M059J (cell line): ENCODE results near the gene KRTAP10-9. TPM values are rescaled to one million over a fixed set of nuclear protein-coding genes. Genes with fewer than 3 reads are reported as not detected.
"Not testable (repeated sequence)": the region's sequence is repeated elsewhere in the genome, so short reads cannot be mapped to it uniquely, and the experiment has no call there.

Experiments used
- DNase-seq: peaks from one replicate; pipeline ENCODE4 v3.0.0-alpha.2; 2012; ENCODE audit warnings: low read depth
- total RNA-seq: library from RNA; depleted of rRNA; stranded (reverse); fragments of >200 nt; shearing (Covaris generic); gene quantifications from 2 replicates; pipeline ENCODE4 v1.2.3, GENCODE V29; 2014

Gene KRTAP10-9
- total RNA-seq, 1 experiment from 2014 or later: not detected

GRCh38 chr21:44638506-44639330 lies 11.8 kb downstream of the KRTAP10-9 start:
- DNase-seq: not testable (repeated sequence)

GRCh38 chr21:44639331-44639655 lies 12.4 kb downstream of the KRTAP10-9 start:
- DNase-seq: no peak

GRCh38 chr21:44640761-44641160 lies 13.9 kb downstream of the KRTAP10-9 start:
- DNase-seq: no peak

DNA sequence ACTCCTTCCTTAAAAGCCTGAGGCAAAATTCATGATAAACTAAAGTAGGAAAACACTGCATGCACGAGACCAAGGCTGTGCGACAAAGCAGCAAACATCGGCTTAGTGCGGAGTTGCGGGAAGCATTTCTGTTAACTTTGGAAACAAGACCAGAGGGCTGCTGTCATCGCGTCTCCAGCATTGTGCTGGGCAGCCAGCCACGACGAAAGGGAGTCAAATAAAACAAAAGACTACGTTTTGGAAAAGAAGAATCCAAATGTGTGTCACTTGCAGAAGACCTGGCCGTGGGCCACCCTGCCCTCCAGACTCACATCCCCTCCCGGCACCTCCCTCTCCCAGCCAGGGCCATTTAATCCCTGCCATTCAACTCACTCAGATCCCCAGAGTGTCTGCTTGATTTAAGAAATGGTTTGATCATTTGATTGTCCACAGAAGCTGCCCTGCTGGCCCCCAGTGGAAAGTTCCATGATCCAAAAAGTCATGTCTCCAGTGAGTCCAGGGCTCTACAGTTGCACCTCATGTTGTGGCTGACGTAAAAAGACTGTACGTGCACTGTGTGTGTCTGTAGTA lies 16.9 kb downstream of the KRTAP10-9 start:
- no peak for DNase-seq

- DNase-seq: no peak
These were observed 18.0 kb downstream of the KRTAP10-9 start for GRCh38 chr21:44644878-44645277.

GRCh38 chr21:44646366-44647221 lies 19.7 kb downstream of the KRTAP10-9 start, which contains the start of gene KRTAP10-11:
Gene KRTAP10-11 (plus strand): TSS chr21:44646414. CDS start chr21:44646459, 45 bp downstream.
- not testable (repeated sequence) for DNase-seq

GRCh38 chr21:44647222-44647552 lies 20.3 kb downstream of the KRTAP10-9 start:
- no peak for DNase-seq

- DNase-seq: no peak
These were observed 21.8 kb downstream of the KRTAP10-9 start for GRCh38 chr21:44648557-44649311.

DNA sequence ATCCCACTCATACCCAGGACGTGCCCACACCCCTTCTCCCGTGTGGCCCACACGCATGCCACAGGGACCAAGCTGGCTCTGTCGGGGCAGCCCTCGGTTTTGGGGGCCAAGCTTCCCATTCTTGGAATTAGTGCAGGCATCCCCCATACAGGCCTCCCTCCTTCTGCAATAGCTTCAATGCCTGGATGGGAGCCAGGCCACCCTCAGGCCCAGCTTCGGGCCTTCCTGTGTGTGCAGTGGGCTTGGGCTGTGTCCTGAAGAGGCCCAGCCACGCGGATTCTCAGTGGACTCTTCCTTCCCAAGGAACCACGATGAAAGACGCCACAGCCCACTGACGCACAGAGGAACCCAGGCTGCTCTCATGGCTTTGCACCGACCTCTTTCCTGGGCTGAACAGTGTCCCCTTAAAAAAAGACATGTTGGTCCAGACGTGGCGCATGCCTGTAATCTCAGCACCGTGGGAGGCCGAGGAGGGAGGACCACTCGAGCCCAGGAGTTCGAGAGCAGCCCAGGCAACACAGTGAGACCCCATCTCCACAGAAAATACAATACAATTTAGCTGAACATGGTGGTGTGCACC lies 22.7 kb downstream of the KRTAP10-9 start:
- no peak for DNase-seq

DNA sequence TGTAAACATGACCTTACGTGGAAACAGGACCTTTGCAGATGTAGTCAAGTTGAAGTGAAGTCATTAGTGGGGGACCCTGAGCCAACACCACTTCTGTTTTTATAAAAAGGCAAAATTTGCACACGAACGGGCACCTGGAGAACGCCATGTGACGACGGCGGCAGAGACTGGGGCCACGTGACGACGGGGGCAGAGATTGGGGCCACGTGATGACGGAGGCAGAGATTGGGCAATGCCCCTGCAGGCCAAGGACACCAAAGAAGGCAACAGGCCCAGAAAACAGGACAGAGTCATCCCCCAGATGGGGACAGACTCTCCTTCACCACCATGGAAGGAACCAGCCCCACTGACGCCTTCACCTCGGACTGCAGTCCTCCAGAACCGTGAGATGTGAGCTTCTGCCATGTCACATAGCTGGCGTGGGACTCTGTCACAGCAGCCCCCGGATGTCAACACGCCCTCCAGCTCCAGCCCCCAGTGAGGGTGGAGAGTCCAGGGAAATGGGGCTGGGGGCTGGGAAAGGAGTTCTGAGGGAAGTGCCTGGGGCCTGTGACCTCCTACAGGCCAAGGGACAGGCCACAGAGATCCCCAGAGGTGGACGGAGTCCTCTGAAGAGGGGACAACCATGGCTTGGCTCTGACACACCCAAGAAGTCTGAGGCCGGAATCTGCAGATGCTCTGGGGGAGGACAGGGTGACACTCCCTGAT lies 23.5 kb downstream of the KRTAP10-9 start:
- no peak for DNase-seq

DNA sequence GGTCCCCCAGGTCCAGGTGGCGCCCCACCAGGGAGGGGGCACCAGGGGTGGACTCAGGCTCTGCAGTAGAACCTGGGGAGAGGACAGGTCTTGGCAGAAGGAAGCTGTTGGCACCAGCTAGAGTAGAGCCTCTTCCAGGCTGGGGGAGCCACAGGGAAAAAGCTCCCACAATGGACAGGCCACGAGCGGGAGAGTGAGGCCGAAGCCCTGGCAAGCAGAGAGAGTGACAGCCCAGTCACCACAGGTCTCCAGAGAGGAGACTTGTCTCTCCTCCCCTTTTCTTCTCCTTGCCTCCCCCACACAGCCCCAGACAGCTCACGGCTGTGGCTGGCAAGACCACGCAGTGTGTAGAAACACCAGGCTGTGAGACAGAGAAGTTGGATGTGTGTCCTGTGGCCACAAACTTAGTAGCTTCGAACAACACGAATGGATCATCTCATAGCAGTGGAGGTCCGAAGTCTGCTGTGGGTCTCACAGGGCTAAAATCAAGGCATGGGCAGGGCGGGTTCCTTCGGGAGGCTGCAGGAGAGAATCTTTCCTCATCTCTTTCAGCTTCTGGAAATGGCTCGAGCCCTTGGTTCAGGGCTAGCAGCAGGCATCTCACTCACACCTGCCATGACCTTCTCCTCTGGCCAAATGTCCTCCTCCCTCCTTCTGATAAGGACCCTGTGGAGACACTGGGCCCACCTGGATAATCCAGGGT lies 24.2 kb downstream of the KRTAP10-9 start:
- DNase-seq: no peak

DNA sequence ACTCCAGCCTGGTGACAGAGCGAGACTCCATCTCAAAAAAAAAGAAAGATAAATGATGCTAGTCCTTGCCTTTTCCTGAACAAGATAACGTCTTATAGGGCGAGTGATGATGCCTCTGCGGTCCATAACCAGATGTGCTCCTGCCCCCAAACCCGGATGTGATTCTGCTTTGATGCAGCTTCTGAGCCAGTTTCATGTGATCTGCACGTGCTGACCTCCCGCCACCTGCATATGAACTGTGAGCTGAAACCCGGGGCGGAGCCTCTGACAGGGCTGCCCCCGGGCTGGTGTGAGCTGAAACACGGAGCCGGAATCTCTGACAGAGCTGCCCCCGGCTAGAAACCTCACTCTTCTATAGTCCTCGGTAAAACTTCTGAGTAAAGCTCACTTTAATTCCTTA lies 26.2 kb downstream of the KRTAP10-9 start:
- no peak for DNase-seq

- DNase-seq: no peak
These were observed 27.0 kb downstream of the KRTAP10-9 start for GRCh38 chr21:44653656-44654575.

DNA sequence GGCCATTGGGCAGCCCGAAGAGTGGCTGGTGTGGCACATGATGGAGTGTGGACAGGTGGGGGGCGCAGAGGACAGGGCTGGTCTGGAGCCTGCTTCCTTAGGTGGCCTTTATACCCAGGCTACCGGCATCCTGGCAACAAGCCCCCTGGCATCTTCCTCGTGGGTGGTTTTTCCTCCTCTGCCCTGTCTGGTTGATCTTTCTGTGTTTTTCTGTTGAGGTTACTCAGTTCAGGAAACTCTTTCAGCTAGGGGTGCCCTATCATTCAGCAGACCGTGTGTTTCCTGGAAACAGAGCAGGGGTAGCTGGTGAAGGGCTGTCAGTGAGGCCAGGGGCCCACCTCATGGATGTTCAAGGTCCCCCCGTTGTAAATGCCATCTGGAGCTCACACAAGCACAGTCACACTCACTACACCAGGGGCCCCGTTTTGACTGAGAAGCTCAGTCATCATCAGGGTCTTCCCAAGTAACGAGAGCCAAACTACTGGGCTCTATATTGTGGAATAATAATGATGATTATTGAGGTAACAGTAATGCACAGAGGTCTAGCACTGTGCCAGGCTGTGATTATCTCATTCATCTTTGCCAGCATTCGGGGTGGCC lies 27.8 kb downstream of the KRTAP10-9 start, which contains the start of gene KRTAP12-4:
KRTAP12-4 (minus strand) TSS at position 84 of the 600 bp plus-strand sequence; CDS start at position 39, 45 bp downstream.
- DNase-seq: no peak

- DNase-seq: no peak
These were observed 30.0 kb downstream of the KRTAP10-9 start for GRCh38 chr21:44656868-44657267.

- peak; percentile 12 for DNase-seq
These were observed 31.0 kb downstream of the KRTAP10-9 start, which contains the start of gene KRTAP12-3 for GRCh38 chr21:44657635-44658540. Gene KRTAP12-3 (plus strand): TSS chr21:44657932. CDS start chr21:44657980, 48 bp downstream.

DNA sequence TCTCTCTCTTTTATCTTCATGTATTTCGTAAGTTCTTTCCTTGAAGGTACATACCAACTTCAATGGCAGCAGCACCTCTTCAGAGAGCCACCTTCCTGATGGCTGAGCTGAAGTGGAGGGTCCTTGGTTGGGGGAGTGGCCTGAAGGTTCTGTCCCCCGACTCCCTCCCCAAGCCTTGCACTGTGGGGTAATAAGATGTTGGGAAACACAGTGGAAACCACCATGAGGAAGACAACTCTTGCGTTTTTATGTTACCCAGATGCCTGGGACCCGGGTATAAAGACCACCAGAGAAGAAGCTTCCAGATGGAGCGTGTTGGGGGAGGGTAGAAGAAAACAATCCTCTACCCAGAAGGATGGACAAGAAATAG lies 31.6 kb downstream of the KRTAP10-9 start:
- DNase-seq: no peak
